ENCODE data around the gene PLXNA4. TPM values are rescaled to one million over a fixed set of nuclear protein-coding genes. Genes with fewer than 3 reads are reported as not detected.

Gene PLXNA4
- total and polyA plus RNA-seq, 9 of the 15 experiments (the other 6 are each of a cell fraction or from before 2014, with no cell fraction given), result under 0.01 to 0.09 TPM; not detected in 7

DNA sequence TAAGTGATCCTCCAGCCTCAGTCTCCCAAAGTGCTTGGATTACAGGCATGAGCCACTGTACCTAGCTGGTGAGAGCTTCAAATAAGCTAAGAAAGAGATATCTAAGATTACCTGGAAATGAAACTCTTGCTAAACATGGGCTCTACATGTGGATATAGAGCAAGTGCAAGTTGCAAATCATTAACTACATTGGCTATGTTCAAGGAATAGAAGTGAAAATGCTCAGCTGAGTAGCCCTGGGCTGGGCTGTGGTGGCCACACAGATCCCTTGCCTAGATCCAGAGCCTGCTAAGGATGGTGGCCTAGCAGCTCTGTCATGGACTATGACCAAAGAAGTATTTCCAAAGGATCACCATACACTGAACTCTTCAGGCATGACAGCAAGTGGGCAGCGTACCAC is 209.3 kb downstream of the PLXNA4 start:
- no peak overlapping the region for H3K4me2 ChIP-seq (ENCODE audit: insufficient read depth, low read length)
- no peak overlapping the region for H3K9ac ChIP-seq (ENCODE audit: insufficient read depth in 1 of 2, low read depth in 2 of 2, low read length in 2 of 2)
- H3K79me2 ChIP-seq (ENCODE audit: control insufficient read depth, insufficient read depth, low read length), result no peaks in the 10 kb centered on the region
- H4K20me1 ChIP-seq (replicated peaks; ENCODE audit: control insufficient read depth, insufficient read depth, low read length), result no peaks in the 10 kb centered on the region; the same call in none of the 2 replicates
- no peak overlapping the region for H3K27ac ChIP-seq (ENCODE audit: extremely low read depth, low read depth, low read length)
- in situ Hi-C loops (cut with MboI), result no loop called here
- peaks cover 13 to 50% of the 10 kb centered on the region in 2 experiments for H3K27me3 ChIP-seq (ENCODE audit: control insufficient read depth in 2 of 2, insufficient read depth in 2 of 2, low read length in 2 of 2)
- FAIRE-seq (no peak), ATAC-seq (no peak), DNase-seq (ENCODE audit: extremely low read depth in 1 of 4, low spot score in 3 of 4) (no peak)
- no peaks in the 10 kb centered on the region for H3K9me1 ChIP-seq (ENCODE audit: control insufficient read depth, insufficient read depth, low read length)
- no TSS peak for BruUV-seq (replicated peaks)
- WGBS (ENCODE audit: insufficient coverage, low coverage, missing lambda C conversion rate), result 0% methylated on average over 1 of the region's 1 CpG
- no peaks in the 10 kb centered on the region for H3K36me3 ChIP-seq (ENCODE audit: control insufficient read depth, insufficient read depth, low read length)
- H2AFZ ChIP-seq (ENCODE audit: low read depth, low read length), result no peak overlapping the region
- CTCF ChIA-PET (ENCODE audit: low intra/inter-chr PET ratio), result no interaction called here
- H3K4me3 ChIP-seq, result no peak overlapping the region
- no peaks in the 10 kb centered on the region for H3K4me1 ChIP-seq (replicated peaks in 1 of 2; ENCODE audit: control insufficient read depth in 2 of 2, insufficient read depth in 2 of 2, low read length in 2 of 2)
- POLR2A ChIA-PET, result no interaction called here
- intact Hi-C loops (cut with micrococcal nuclease), result no loop called here
- H3K9me3 ChIP-seq (replicated peaks; ENCODE audit: control insufficient read depth, insufficient read depth, low read depth, low read length), result no peaks in the 10 kb centered on the region
- TF ChIP-seq, protein P1, sequence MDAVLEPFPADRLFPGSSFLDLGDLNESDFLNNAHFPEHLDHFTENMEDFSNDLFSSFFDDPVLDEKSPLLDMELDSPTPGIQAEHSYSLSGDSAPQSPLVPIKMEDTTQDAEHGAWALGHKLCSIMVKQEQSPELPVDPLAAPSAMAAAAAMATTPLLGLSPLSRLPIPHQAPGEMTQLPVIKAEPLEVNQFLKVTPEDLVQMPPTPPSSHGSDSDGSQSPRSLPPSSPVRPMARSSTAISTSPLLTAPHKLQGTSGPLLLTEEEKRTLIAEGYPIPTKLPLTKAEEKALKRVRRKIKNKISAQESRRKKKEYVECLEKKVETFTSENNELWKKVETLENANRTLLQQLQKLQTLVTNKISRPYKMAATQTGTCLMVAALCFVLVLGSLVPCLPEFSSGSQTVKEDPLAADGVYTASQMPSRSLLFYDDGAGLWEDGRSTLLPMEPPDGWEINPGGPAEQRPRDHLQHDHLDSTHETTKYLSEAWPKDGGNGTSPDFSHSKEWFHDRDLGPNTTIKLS (IDR thresholded peaks at IDR 0.05; ENCODE audit: borderline replicate concordance, low read depth), result no peak
- TF ChIP-seq ZNF584 (CRISPR knock-in tag; IDR thresholded peaks at IDR 0.05; ENCODE audit: low read depth) (no peak), ZNF79 (CRISPR knock-in tag; IDR thresholded peaks at IDR 0.05; ENCODE audit: low read depth) (no peak), NFIX (CRISPR knock-in tag; IDR thresholded peaks at IDR 0.05; ENCODE audit: low read depth) (no peak), TAF15 (IDR thresholded peaks at IDR 0.05; ENCODE audit: low read depth, low read length) (no peak), TCF7L2 (IDR thresholded peaks at IDR 0.05; ENCODE audit: low read depth, low read length) (no peak), ZNF124 (CRISPR knock-in tag; IDR thresholded peaks at IDR 0.05) (no peak), FOXJ2 (tag; IDR thresholded peaks at IDR 0.05) (no peak)
- TF ChIP-seq, protein P2, sequence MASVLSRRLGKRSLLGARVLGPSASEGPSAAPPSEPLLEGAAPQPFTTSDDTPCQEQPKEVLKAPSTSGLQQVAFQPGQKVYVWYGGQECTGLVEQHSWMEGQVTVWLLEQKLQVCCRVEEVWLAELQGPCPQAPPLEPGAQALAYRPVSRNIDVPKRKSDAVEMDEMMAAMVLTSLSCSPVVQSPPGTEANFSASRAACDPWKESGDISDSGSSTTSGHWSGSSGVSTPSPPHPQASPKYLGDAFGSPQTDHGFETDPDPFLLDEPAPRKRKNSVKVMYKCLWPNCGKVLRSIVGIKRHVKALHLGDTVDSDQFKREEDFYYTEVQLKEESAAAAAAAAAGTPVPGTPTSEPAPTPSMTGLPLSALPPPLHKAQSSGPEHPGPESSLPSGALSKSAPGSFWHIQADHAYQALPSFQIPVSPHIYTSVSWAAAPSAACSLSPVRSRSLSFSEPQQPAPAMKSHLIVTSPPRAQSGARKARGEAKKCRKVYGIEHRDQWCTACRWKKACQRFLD (CRISPR knock-in tag; IDR thresholded peaks at IDR 0.05), result no peak
- TF ChIP-seq, protein P3, sequence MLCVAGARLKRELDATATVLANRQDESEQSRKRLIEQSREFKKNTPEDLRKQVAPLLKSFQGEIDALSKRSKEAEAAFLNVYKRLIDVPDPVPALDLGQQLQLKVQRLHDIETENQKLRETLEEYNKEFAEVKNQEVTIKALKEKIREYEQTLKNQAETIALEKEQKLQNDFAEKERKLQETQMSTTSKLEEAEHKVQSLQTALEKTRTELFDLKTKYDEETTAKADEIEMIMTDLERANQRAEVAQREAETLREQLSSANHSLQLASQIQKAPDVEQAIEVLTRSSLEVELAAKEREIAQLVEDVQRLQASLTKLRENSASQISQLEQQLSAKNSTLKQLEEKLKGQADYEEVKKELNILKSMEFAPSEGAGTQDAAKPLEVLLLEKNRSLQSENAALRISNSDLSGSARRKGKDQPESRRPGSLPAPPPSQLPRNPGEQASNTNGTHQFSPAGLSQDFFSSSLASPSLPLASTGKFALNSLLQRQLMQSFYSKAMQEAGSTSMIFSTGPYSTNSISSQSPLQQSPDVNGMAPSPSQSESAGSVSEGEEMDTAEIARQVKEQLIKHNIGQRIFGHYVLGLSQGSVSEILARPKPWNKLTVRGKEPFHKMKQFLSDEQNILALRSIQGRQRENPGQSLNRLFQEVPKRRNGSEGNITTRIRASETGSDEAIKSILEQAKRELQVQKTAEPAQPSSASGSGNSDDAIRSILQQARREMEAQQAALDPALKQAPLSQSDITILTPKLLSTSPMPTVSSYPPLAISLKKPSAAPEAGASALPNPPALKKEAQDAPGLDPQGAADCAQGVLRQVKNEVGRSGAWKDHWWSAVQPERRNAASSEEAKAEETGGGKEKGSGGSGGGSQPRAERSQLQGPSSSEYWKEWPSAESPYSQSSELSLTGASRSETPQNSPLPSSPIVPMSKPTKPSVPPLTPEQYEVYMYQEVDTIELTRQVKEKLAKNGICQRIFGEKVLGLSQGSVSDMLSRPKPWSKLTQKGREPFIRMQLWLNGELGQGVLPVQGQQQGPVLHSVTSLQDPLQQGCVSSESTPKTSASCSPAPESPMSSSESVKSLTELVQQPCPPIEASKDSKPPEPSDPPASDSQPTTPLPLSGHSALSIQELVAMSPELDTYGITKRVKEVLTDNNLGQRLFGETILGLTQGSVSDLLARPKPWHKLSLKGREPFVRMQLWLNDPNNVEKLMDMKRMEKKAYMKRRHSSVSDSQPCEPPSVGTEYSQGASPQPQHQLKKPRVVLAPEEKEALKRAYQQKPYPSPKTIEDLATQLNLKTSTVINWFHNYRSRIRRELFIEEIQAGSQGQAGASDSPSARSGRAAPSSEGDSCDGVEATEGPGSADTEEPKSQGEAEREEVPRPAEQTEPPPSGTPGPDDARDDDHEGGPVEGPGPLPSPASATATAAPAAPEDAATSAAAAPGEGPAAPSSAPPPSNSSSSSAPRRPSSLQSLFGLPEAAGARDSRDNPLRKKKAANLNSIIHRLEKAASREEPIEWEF (CRISPR knock-in tag; IDR thresholded peaks at IDR 0.05), result no peak
- TF ChIP-seq, protein P4, sequence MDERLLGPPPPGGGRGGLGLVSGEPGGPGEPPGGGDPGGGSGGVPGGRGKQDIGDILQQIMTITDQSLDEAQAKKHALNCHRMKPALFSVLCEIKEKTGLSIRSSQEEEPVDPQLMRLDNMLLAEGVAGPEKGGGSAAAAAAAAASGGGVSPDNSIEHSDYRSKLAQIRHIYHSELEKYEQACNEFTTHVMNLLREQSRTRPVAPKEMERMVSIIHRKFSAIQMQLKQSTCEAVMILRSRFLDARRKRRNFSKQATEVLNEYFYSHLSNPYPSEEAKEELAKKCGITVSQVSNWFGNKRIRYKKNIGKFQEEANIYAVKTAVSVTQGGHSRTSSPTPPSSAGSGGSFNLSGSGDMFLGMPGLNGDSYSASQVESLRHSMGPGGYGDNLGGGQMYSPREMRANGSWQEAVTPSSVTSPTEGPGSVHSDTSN (CRISPR knock-in tag; IDR thresholded peaks at IDR 0.05; ENCODE audit: low read depth), result no peak
- TF ChIP-seq, protein P4 (tag; conservative IDR thresholded peaks at IDR 0.05; ENCODE audit: low read depth), result no peak
